ENCODE results near the gene GNPAT.

Gene GNPAT

GRCh38 chr1:231322880-231323530 lies 82.0 kb downstream of the GNPAT start:
- Histone ChIP-seq H3K9me3 (no peaks in the 10 kb centered on the region), H3K4me3 (ENCODE audit: low read depth, low read length) (no peak overlapping the region), H3K36me3 (no peaks in the 10 kb centered on the region), H3K27me3 (no peaks in the 10 kb centered on the region), H3K4me1 (no peaks in the 10 kb centered on the region)
- no peak for DNase-seq
- TF ChIP-seq CTCF (IDR thresholded peaks at IDR 0.05; ENCODE audit: low read depth, low read length): peak; percentile 22; the same call in 1 of the 2 replicates

- no peak for DNase-seq
- Histone ChIP-seq H3K27me3 (no peaks in the 10 kb centered on the region), H3K36me3 (no peaks in the 10 kb centered on the region), H3K9me3 (no peaks in the 10 kb centered on the region), H3K4me3 (ENCODE audit: low read depth, low read length) (no peak overlapping the region), H3K4me1 (no peaks in the 10 kb centered on the region)
- TF ChIP-seq CTCF (IDR thresholded peaks at IDR 0.05; ENCODE audit: low read depth, low read length): no peak
Measured at GRCh38 chr1:231324660-231325059, 83.6 kb downstream of the GNPAT start.

GRCh38 chr1:231326248-231326647 lies 85.2 kb downstream of the GNPAT start:
- Histone ChIP-seq H3K9me3 (no peaks in the 10 kb centered on the region), H3K4me3 (ENCODE audit: low read depth, low read length) (no peak overlapping the region), H3K4me1 (no peaks in the 10 kb centered on the region), H3K36me3 (no peaks in the 10 kb centered on the region), H3K27me3 (no peaks in the 10 kb centered on the region)
- DNase-seq: no peak
- TF ChIP-seq CTCF (IDR thresholded peaks at IDR 0.05; ENCODE audit: low read depth, low read length): no peak

All from BE2C (cell line).